ENCODE data around the gene FGD4.

- TF ChIP-seq EZH2 (IDR thresholded peaks at IDR 0.05; ENCODE audit: insufficient read depth, poor library complexity, severe bottlenecking), result no peak
- TF ChIP-seq EZH2phosphoT487 (IDR thresholded peaks at IDR 0.05; ENCODE audit: insufficient read depth, low read depth), result no peak
Observed at GRCh38 chr12:32569259-32569658, 169.9 kb downstream of the FGD4 start.

All from GM23248 (cell line).